HG02981 (cell line): Measurements from ENCODE around the gene GPR62.
"Not testable (repeated sequence)": the region's sequence is repeated elsewhere in the genome, so short reads cannot be mapped to it uniquely, and the experiment has no call there.

Source experiments
- ATAC-seq: cut with Tn5 transposase; IDR thresholded peaks from one replicate; pipeline ENCODE4 v1.9.1; 2021; ENCODE audit warnings: mild to moderate bottlenecking, moderate library complexity; ENCODE audit not compliant: unreplicated experiment

The GPR62 gene, protein sequence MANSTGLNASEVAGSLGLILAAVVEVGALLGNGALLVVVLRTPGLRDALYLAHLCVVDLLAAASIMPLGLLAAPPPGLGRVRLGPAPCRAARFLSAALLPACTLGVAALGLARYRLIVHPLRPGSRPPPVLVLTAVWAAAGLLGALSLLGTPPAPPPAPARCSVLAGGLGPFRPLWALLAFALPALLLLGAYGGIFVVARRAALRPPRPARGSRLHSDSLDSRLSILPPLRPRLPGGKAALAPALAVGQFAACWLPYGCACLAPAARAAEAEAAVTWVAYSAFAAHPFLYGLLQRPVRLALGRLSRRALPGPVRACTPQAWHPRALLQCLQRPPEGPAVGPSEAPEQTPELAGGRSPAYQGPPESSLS

GRCh38 chr3:51955175-51955892 lies at the start of gene GPR62:
Gene GPR62, plus strand, starts transcription at chr3:51955381. Its CDS starts 272 bp downstream, at chr3:51955653.
- ATAC-seq: no peak

GRCh38 chr3:51908026-51908425 lies 47.2 kb upstream of the GPR62 start:
- no peak for ATAC-seq

DNA sequence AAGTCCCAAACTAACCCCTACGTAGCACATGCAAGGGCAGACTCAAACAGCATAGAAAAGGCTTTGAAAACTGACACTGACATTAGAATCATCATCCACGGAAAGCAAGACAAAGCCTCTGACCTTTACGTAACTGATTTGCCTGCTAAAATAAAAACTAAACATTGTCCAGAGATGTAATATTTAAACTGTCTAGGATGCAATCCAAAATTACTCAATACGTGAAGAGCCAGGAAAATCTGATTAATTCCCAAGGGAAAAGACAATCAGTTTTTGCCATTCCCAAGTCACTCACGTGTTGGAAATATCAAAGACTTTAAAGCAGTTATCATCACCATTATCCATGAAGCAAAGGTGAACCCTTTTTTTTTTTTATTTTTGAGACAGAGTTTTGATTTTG lies 38.8 kb upstream of the GPR62 start:
- no peak for ATAC-seq

DNA sequence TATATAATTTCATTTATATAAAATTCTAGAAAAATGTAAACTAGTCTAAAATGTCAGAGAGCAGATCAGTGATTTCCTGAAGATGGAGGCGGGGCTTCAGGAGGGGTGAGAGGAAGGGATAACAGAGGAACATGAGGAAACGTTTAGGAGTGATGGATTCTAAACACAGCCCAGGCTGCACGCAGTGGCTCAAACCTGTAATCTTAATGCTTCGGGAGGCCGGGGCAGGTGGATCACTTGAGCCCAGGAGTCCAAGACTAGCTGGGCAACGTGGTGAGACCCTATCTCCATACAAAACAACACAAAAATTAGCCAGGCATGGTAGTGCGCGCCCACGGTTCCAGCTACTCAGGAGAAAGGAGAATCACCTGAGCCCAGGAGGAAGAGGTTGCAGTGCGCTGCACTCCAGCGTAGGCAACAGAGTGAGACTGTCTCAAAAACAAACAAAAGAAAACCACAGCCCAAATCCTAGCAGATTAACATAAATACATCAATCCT lies 34.1 kb upstream of the GPR62 start:
- ATAC-seq: no peak

GRCh38 chr3:51927061-51927977 lies 27.9 kb upstream of the GPR62 start:
- no peak for ATAC-seq

DNA sequence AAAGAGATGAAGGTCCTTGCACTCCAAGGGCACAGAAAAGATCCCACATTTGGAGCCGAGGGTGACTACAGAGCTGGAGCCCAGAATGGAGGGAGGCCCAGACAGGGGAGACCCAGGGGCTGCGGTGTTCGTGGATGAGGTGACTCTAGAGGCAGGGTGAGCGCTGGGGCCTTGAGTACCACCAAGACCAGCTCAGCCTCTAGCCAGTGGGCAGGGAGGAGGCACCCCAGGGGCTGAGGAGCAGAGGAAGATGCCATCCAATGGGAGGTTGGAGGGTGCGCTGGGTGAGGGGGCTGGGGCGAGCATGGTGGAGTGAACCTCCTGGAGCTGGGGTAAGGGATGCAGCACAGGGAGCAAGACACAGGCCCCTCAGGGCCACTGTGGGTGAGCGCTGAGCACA lies 26.7 kb upstream of the GPR62 start:
- ATAC-seq: no peak

- not testable (repeated sequence) for ATAC-seq
These were observed 26.2 kb upstream of the GPR62 start for GRCh38 chr3:51928981-51929380.

GRCh38 chr3:51929420-51930003 lies 25.7 kb upstream of the GPR62 start:
- ATAC-seq: no peak

DNA sequence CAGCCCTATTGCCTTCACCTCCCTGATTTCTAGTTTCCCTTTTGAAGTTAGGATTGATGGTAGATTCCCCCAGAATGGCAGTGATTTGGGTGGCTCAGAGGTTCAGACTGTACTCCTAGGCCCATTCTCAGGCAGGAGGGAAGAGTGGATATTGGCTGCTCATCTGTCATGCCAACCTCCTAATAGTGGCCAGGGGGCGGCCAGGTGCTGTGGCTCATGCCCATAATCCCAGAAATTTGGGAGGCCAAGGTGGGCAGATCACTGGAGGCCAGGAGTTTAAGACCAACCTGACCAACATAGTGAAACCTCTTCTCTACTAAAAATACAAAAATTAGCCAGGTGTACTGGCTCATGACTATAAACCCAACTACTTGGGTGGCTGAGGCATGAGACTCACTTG lies 24.7 kb upstream of the GPR62 start:
- ATAC-seq: no peak

DNA sequence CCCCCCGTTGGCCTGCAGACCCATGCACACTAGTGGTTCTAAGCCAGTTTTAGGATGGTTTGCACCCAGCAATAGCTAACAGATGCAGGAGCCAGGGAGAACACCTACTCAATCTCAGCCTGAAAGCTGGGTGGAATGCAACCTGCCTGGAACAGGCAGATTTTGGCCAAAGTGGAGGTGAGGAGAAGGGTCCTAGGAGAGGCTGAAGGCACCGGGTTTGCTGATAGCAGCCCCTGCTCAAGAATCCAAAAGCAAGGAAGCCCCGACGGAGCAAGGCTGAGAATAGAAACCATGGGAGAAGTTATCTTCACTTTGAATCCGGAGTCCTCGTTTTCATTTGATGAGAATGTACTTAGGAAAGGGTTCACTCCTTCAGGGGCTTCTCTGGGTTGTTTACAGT lies 23.4 kb upstream of the GPR62 start:
- no peak for ATAC-seq

DNA sequence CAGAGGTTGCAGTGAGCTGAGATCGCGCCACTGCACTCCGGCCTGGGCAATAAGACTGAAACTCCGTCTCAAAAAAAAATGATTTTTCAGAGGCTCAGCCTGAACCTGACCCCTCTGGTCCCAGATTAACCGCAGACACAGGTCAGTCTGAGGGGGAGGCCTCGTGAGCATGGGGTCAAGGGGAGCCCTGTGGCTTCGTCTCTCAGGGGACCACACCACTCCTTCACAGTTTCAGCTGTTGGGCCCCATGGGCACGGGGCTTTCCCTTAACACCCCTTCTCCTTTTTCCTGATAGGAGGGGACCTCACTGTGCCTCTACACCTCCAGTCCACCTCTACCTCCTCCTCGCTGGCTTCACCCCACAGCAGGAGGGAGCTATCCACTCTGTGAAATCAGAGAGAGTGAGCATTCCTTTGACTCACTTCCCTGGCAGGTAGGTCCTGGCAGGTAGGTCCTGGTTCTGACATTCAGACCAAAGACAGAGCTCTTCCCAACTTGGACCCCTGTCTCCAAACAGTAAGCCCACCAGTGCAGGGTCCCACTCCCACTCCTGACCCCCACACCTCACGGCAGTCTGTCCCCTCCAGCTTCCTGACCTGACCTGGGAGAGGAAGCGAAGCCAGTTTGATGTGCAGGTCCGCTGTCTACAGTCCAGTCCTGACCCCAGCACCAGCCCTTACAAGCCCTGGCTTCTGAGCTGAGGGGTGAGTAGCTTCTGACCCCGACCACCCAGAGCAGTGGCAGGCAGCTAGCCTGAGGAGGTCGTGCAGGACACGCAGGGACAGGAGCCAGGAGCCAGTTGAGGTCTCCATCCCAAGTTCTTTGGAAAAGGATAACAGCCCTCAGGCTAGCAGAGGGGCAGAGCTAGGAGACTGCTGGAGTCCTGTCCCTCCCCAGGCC lies 22.5 kb upstream of the GPR62 start:
- no peak for ATAC-seq

DNA sequence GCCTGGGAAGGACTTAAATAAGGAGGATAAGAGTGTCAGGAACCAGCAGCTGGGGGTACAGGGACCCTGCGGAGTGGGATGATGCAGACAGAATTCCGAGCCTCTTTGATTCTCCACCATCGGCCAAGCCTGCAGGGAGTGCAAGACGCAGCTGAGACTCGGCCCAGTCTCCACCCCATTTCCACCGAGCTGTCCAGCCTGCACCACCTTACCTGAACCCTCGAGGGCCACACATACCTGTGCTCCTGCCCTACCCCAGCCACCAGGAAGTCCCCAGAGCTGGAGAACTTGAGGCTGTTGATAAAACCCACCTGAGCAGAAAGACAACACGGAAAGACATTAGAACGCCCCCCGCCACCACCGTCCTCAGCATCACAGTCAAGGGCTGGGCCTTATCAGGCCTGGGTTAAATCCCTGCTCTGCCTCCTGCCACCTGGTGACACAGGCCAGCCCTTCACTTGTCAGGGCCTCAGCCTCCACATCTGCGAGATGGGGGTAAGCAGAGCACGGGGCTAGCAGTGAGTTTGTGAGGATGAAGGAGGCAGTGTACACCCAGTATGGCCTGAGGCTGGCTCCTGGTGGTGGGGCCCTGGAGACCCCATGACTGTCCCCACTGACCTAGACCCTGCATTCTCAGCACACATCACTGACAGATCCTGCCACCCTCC lies 21.6 kb upstream of the GPR62 start:
- no peak for ATAC-seq

DNA sequence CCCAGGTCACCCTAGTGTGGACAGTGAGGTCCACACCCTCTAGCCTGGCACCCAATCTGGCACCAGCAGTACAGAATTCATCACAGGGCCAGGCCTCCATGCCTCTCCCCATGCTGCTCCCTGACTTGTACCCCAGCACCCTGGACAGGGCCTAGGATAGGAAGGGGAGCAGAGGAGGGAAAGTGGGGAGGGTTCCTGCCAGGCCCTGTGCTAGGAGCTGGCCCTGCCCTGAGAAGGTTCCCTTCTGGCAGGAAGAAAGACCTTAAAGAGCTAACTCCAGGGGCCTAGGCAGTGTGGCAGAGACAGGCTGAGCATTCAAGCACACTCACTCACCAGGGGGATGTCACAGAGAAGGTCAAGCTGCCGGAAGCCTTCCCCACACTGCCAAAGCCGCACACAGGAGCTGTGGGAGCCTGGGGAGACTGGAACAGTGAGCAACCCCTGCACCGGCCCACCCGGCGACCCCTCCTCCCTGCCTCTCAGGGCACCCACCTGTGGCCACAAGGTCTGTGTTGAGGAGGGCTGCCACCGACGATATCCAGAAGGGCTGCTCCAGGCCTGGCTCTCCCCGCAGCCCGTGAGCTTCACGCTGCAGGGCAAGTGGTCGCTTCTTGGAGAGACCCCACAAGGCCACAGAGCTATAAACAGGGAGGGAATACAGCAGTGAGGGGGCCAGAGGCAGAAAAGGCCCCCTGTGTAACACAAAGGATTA lies 20.9 kb upstream of the GPR62 start:
- no peak for ATAC-seq

- ATAC-seq: no peak
These were observed 19.9 kb upstream of the GPR62 start for GRCh38 chr3:51934991-51935885.

DNA sequence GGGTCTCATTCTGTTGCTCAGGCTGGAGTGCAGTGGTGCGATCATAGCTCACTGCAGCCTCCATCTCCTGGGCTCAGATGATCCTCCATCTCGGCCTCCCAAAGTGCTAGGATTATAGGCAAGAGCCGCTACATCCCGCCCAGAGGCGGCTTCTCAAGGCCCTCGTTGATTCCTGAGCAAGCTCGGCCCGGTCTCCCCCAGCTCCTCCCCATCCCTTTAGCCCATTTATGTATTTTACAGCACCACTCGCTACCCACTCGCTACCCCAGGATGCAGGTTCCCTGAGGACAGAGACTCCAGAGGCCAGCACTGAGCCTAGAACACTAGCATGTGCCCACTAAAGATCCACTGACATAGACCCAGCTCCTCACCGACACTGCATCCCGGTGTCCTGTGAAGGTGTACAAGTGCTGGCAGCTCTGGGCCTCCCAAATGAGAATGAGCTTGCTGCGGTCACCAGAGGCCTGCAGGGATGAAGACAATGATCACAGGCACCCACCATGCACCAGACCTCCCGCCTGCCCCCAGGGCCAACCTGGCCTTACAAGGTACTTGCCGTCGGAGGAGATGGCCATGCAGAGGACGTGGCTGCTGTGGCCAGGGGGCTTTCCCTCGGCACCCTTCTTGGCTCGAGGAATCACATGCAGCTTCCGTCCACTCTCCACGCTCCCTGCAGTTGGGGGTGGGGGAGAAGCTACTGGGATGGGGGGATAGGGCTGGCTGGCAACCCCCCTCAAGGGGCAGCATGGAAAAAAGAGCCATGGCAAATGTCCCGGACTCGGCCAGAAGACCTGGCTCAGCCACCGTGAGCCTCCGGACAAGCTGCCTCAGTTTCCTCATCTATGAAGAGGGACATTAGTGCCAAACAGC lies 19.1 kb upstream of the GPR62 start:
- ATAC-seq: no peak

- no peak for ATAC-seq
These were observed 18.2 kb upstream of the GPR62 start for GRCh38 chr3:51937014-51937413.
